Sciatic nerve (tissue), 2 donors: Measurements from ENCODE around the gene SLC22A12. TPM values are rescaled to one million over a fixed set of nuclear protein-coding genes. Genes with fewer than 3 reads are reported as not detected.
"Not testable (repeated sequence)": the region's sequence is repeated elsewhere in the genome, so short reads cannot be mapped to it uniquely, and the experiment has no call there.

Experiments used
- ATAC-seq: fragments of 200-7000 bp; cut with Tn5 transposase; one replicate; pipeline ENCODE4 v1.9.1; 2020; ENCODE audit warnings: mild to moderate bottlenecking, moderate library complexity
- DNase-seq: peaks from one replicate; pipeline ENCODE4 v3.0.0-alpha.2; 2020; ENCODE audit warnings: low spot score
- intact Hi-C: fragments of 100-400 bp; cut with DNase I; formaldehyde crosslinking; loops from one replicate; pipeline ENCODE4 v1.14.2; 2022
- total RNA-seq: library from RNA; stranded (reverse); fragmentation: NEBNext Ultra II Directional; extraction: Animal tissue kit (Norgen Biotek cat#: 25700); gene quantifications from one replicate; pipeline ENCODE4 v1.2.1, GENCODE V29; 2021
- donor health status: DM: no; HTN: no; CAD: no.
- donor health status: DM: no; HTN: no; CAD: no.

Gene SLC22A12
- total RNA-seq, 1 donor from 2014 or later: not detected

DNA sequence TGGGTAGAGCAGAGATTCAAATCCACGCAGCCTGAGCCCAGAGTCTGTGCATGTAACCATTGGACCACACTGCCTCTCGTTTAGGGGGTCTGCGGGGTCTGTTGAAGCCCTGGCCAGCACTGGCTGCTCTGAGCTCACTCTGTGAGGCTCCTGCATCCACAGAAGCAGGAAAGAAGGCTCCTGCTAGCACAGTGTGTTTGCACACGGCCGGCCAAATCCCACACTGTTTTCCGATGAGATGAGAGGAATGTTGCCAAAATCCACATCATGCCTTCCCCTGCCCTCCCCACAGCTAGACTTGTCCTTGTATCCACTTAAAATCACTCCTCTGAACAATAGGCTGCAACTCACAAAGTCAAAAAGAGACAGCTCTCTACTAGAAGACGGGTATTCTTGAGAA, 10.6 kb upstream of the SLC22A12 start:
- no peak for DNase-seq
- peak; percentile 51 for ATAC-seq
- intact Hi-C loops: no loop called here

DNA sequence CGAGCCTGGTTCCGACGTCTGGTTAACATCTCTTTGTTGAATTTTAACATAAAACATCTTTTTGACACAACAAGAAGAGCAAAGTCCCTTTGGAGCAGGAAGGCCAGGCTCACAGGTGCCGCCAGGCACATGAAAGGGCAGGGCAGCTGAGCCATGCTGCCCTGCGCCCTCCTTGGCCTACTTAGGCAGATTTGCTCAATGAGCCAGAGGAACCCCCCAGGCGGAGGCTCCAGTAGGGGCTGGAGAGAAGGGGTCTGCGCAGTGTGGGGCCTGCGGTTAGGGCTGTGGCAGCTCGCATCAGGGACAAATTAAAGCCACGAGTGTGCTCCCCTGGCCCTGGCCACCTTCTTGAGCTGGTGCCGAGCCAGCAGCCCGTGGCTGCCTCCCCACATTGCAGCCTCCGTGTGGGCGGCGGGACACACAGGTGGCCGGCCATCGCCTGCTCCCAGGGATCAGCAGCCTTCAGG, 9.9 kb upstream of the SLC22A12 start:
- no peak for DNase-seq
- intact Hi-C loops: no loop called here
- no peak for ATAC-seq

DNA sequence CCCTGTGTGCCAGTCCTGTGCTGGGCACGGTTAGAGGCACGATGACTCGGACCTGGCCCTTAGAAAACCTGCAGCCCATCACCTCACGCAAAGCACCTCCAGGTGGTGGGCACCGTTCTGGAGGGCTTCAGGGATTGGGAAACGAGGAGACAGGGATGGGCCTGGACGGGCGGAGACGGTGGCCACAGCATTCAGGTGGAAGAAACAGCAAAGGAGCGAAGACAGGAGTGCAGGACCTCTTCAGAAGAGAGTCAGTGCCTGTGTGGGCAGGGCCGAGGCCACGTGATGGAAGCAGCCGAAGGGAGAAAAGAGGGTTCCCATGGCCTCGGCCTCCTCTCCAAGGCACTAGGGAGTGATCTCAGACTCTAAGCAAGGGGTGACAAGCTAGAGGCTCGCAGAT, 8.1 kb upstream of the SLC22A12 start:
- ATAC-seq (no peak), DNase-seq (no peak)

DNA sequence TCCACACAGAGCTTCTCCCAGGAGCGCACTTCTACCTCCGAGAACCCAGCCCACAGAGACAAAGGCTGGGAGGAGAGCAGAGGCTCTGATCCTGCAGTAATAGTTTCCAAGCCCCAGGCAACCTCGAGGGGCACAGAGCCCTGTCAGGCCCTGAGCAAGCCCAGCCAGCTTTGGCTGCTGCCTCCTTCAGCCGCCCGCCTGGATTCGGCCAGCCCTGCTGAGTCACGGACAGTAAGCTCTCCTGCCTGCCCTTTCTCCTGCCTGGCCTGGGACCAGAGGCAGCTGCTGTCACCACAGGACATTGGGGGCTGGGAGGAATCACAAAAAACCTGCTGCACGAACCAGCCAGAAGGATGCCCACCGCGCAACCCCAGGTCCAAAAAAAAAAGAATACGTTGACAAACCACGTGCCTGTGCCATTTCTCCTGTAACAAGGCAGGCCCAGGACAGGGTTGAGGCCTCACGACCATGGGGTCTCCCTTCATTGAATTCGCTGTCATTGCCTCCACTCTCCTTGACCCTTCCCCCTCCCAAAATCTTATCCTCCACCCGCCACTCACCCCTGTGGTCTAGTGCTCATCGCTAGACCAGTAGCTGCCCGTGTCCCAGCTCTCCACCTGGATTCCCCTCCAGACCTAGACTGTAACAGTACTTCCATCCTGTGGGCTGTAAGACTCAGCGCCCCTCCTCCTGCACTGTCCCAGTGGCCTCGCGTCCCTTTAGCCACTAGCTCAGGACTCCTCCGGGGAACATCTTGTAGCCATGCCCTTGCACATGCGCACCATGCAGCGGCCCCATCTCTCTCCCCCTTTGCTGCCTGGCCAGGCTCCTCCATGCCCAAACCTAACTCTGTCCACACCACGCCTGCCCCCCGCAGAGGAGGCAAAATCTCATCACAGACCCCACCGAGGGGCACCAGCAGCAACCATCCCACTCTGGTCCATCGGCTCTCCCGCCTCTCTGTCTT, 7.4 kb upstream of the SLC22A12 start:
- ATAC-seq (no peak), DNase-seq (no peak)
- intact Hi-C loops: no loop called here

More for the DNA sequence above, 8.1 kb upstream of the SLC22A12 start:
- intact Hi-C loops: no loop called here

DNA sequence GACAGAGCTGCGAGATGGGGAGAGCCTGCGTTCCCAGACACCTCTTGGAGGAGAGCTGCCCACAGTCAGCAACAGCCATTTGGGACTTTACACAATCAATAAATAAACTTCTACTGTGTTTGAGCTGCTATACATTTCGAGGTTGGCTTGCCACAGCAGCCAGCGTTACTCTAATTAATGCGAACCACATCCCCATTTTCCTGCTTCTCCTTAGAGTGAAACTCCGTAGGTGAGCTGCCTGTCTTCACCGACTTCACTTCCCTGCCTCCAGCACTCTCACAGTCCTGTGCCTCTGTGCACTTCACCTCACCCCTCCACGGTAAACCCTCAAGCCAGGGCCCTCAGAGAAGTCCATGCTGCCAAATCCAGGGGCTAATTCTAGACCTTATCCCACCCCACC, 5.9 kb upstream of the SLC22A12 start:
- DNase-seq: no peak
- intact Hi-C loops: loop anchor here (5.0 kb wide), 1 partner anchor 367 kb away; no protein-coding TSS in a partner anchor
- no peak for ATAC-seq

DNA sequence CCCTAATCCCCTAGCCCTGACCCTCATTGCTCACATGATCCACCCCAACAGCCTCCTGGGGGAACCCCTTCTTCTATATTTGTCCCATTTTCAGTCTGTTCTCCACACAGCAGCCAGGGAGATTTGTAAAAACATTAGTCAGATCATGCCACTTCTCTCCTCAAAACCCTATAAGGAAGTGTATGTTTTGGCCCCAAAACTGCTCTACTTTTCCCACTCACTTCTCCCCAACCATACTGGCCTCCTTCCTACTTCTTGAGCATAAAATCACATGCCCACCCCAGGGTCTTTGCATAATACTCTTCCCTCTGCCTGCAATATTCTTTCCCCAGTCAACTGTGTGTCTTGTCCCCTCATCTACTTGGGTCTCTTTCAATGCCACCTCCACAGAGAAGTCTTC, 4.7 kb upstream of the SLC22A12 start:
- intact Hi-C loops: loop anchor here (5.0 kb wide), 1 partner anchor 366 kb away; no protein-coding TSS in a partner anchor
- no peak for DNase-seq

DNA sequence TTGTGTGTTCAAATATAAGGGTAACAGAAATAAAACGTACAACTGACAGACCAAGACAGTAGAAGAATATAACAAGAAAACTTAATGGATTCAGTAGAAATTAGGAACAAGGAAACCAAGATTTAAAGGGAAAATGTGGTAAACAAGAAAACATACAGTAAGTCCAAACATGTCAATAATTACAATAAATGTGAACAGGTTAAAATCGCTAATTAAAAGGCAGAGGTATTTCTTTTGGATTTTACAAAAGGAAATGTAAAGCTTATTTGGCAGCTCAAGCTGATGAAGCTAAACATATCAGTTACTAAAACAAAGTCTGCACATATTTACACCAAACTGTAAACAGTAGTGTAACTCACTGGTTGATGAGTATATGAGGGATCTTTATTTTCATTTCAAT, 2.3 kb upstream of the SLC22A12 start:
- intact Hi-C loops: loop anchor here (5.0 kb wide), 1 partner anchor 364 kb away; no protein-coding TSS in a partner anchor
- ATAC-seq (no peak), DNase-seq (no peak)

More for the DNA sequence above, 4.7 kb upstream of the SLC22A12 start:
- ATAC-seq: no peak

DNA sequence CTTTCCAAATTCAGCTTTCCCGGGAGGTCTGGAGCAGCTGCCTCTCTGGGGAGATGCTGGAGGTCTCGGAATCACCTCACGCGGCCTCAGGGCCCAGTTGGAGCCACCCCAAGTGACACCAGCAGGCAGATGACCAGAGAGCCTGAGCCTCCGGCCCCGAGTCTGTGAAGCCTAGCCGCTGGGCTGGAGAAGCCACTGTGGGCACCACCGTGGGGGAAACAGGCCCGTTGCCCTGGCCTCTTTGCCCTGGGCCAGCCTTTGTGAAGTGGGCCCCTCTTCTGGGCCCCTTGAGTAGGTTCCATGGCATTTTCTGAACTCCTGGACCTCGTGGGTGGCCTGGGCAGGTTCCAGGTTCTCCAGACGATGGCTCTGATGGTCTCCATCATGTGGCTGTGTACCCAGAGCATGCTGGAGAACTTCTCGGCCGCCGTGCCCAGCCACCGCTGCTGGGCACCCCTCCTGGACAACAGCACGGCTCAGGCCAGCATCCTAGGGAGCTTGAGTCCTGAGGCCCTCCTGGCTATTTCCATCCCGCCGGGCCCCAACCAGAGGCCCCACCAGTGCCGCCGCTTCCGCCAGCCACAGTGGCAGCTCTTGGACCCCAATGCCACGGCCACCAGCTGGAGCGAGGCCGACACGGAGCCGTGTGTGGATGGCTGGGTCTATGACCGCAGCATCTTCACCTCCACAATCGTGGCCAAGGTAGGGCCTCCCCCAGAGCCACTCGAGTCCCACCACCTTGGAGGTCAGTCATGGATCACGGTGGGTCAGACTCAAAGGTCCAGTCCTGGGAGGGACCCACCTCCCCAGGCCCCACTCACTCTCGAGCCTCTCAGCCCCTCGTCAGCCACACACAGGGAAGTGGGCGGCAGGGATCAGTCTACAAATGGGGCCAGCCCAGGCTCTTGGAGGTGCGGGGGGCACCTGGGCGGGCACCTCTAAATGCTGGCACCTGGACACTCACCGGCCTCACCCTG, 525 bp downstream of the SLC22A12 start:
- intact Hi-C loops: no loop called here
- no peak for ATAC-seq
- DNase-seq: no peak

DNA sequence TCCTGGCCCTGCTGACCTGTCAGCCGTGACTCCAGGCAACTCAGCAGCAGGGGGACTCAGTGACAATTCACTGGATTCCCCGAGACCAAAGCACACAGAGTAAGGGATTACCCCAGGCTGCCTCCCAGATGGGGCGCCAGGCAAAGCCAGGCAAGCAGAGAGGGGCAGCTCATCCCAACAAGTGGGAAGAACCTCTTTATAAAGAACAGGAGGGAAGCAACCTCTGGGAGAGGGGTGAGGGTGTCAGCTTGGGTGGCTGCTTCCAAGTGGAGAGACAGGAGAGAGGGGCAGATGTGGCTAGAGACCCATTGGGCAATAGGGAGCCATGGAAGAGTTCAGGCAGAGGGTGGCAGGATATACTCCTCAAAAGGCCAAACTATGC, 1.2 kb downstream of the SLC22A12 start:
- ATAC-seq: no peak
- DNase-seq: no peak

DNA sequence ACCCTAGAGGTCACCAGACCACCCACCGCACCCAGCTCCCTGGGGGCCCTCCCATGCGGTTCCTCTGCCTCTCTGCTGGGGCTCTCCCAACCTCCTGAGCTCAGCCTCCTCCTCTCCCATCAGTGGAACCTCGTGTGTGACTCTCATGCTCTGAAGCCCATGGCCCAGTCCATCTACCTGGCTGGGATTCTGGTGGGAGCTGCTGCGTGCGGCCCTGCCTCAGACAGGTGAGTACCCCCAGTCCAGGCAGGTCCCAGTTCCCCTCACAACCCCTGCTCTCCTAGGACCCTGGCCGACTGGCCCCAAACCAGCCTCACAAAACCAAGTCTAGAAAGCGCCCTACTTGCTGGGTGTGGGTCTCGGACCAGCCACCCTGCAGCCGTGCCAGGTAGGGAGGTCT, 1.6 kb downstream of the SLC22A12 start:
- intact Hi-C loops: no loop called here
- no peak for DNase-seq
- ATAC-seq: no peak

More for the DNA sequence above, 1.2 kb downstream of the SLC22A12 start:
- intact Hi-C loops: no loop called here

DNA sequence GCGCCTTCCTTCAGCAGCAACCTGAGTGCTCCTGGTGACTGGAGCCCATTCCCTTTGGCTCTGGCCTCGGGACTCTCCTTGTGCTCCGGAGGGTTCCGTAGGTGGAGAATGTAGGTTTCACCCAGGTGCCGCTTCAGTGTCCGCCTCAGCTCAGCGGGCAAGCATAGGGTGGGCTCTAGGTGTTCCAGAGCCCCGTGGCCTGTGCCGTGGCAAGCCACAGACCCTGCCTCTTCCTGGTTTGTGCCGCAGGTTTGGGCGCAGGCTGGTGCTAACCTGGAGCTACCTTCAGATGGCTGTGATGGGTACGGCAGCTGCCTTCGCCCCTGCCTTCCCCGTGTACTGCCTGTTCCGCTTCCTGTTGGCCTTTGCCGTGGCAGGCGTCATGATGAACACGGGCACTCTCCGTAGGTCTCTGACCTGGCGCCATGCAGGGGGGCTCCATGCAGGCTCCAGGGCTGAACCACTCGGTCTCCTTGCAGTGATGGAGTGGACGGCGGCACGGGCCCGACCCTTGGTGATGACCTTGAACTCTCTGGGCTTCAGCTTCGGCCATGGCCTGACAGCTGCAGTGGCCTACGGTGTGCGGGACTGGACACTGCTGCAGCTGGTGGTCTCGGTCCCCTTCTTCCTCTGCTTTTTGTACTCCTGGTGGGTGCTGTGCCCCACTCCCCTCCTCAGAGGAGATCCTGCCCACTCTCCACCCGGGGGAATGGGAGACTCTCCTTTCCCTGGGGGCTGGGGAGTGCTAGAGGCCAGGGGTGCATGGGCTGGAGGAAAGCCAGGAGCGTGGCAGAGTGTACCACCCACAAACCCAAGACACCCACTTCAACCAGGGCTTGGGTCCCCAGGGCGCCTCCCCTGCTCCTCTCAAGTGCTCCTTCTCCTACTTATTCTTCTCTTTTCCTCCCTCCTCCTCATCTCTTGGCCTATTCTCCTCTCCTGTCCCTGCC, 2.4 kb downstream of the SLC22A12 start:
- no peak for ATAC-seq
- no peak for DNase-seq
- intact Hi-C loops: no loop called here

DNA sequence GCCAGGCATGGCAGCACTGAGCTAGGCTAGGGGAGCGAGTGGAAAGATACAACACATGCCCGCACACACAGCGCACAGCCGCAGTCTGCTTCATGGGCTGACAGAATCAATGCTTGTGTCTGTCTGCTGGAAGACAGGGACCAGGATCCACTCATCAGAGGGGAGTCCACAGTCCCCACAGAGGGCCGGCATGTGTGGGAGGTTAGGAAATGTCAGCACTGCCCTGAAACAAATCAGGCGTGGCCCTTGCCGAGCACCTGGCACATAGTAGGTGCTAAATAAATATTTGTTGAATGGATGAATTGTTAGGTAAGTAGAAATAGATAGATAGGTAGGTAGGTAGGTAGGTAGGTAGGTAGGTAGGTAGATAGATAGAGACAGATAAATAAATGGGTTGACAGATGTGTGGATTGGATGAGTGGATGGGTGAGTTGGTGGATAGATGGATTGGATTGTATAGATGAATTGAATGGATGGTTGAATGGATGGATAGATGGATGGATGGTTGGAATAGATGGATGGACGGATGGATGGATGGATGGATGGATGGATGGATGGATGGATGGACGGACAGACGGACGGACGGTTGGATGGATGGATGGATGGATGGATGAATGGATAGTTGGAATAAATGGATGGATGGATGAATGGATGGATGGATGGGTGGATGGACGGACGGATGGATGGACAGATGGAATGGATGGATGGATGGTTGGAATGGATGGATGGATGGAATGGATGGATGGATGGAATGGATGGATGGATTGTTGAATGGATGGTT, 3.3 kb downstream of the SLC22A12 start:
- intact Hi-C loops: no loop called here
- no peak for DNase-seq
- no peak for ATAC-seq

DNA sequence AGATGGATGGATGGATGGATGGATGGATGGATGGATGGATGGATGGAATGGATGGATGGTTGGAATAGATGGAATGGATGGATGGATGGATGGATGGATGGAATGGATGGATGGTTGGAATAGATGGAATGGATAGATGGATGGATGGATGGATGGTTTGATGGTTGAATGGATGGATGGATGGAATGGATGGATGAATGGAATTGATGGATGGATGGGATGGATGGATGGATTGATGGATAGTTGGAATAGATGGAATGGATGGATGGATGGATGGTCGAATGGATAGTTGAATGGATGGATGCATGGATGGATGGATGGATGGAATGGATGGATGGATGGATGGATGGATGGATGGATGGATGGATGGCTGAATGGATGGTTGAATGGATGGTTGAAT, 4.9 kb downstream of the SLC22A12 start:
- DNase-seq, intact Hi-C loops, ATAC-seq: not testable (repeated sequence)

DNA sequence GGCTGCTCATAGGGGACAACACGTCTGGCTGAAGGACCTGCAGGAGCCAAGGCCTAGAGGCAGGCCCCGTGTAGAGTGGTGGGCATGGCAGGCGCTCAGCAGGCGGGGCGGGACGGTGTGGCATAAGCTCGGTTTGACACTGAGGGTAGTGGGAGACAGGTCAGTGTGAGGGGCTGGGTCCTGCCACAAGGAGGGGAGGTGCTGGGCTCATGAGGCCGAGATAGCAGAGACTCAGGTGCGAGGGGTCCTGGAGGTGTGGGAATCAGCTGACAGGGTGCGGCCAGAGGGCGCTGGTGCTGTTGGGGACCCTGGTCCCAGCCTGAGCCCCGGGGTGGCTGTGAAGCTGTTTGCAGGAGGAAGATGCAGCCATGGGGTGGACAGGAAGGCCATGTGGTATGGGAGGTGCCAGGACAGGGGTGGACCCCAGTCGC, 6.7 kb downstream of the SLC22A12 start:
- intact Hi-C loops: no loop called here
- no peak for ATAC-seq
- DNase-seq: no peak

DNA sequence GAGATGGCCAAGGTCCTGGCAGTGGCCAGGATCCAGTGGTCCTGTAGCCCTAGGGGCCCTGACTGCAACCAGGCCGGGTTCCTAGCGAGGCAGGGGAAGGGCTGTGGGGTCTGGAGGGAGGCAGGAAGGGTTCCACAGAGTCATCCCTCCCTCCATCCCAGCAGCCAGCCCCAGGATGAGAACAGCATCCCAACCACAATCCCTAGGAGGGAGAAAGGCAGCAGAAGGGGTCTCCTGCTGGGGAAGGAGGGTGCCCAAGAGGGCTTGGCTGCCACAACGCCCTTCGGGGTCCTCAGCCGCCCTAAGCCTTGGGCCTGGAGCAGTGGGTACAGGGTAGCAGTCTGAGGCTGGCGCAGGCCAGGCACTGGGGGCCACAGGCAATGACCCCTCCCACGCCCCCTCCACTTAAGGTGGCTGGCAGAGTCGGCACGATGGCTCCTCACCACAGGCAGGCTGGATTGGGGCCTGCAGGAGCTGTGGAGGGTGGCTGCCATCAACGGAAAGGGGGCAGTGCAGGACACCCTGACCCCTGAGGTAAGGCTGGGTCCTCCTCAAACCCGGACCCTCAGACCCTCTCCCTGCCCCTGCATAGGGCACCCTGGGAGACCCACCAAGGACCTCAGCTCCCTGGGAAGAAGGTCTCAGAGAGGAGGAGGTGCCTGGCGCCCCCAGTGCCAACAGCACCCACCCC, 7.2 kb downstream of the SLC22A12 start:
- no peak for DNase-seq
- intact Hi-C loops: no loop called here
- ATAC-seq: no peak

DNA sequence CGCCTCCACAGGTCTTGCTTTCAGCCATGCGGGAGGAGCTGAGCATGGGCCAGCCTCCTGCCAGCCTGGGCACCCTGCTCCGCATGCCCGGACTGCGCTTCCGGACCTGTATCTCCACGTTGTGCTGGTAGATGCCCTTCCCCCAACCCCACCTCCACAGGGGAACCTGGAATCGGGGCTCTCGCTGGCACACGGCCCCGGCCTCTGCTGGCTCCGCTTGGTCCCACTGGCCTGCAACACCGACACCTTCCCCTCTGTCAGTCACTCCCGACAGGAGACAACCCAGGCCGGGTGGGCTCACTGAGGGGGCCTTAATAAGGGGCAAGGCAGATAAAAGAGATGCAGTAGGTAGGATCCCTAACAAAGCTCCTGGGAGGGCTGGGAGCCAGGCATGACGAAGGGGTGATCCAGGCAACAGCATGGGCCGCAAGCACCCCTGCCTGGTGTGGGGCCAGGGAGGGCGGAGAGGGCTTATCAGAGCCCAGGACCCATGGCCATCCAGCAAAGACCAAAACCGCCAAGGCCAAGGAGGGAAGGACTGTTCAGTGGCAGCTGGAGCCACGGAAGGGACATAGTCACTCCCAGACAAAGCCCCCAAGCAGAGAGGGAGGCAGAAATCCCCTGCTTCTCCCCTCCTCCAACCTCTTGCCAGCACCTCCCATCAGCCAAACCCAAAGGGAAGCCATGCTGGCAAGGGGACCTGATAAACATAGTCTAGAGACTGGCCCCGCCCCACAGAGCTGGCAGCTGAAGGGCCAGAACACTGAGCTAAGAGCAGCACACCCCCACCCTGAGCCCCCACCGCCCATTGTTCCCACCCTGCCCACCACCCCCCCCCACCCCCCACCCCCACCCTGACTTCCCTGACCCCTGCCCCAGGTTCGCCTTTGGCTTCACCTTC, 8.0 kb downstream of the SLC22A12 start:
- intact Hi-C loops: no loop called here
- DNase-seq: no peak

More for the DNA sequence above, 8.0 kb downstream of the SLC22A12 start:
- no peak for ATAC-seq
